WTC11 (cell line): ENCODE measurements around the gene SPI1. TPM values are rescaled to one million over a fixed set of nuclear protein-coding genes. Genes with fewer than 3 reads are reported as not detected.

Source experiments
- ATAC-seq: fragments of 200-7000 bp; cut with Tn5 transposase; 2 replicates; pipeline ENCODE4 v1.10.0; 2021; ENCODE audit warnings: mild to moderate bottlenecking, moderate library complexity
- CTCF ChIA-PET: fragments of 300-600 bp; sonication (Branson Sonifier 250); formaldehyde crosslinking; loops from one replicate; lab custom pipeline; 2021; ENCODE audit warnings: antibody characterized with exemption; lab: Charles Lee
- POLR2A ChIA-PET: fragments of 350-600 bp; sonication (Branson Sonifier 250); formaldehyde crosslinking; loops from one replicate; lab custom pipeline; 2021; ENCODE audit warnings: antibody characterized with exemption; lab: Charles Lee
- DNase-seq: peaks from one replicate; pipeline ENCODE4 v3.0.0; 2021; ENCODE audit warnings: low spot score
- H3K27ac Mint-ChIP-seq: 2 replicates; pipeline ENCODE4 v1.8.0; 2021; ENCODE audit warnings: mixed read lengths
- H3K27me3 Mint-ChIP-seq: 2 replicates; pipeline ENCODE4 v1.8.0; 2021; ENCODE audit warnings: low read depth, mild to moderate bottlenecking, moderate library complexity, mixed read lengths
- H3K36me3 Mint-ChIP-seq: 2 replicates; pipeline ENCODE4 v1.8.0; 2021; ENCODE audit warnings: mixed read lengths
- H3K4me1 Mint-ChIP-seq: 2 replicates; pipeline ENCODE4 v1.8.0; 2022; ENCODE audit warnings: mixed read lengths
- H3K4me3 Mint-ChIP-seq: 2 replicates; pipeline ENCODE4 v1.8.0; 2021; ENCODE audit warnings: mild to moderate bottlenecking, moderate library complexity, mixed read lengths
- H3K9me3 Mint-ChIP-seq: 2 replicates; pipeline ENCODE4 v1.8.0; 2021; ENCODE audit warnings: mixed read lengths
- ARID4B ChIP-seq: sonication (generic); formaldehyde crosslinking; IDR thresholded peaks from 2 replicates; pipeline ENCODE4 v1.8.0; 2023; ENCODE audit warnings: missing genetic modification reagents, mild to moderate bottlenecking, borderline replicate concordance
- ATF3 ChIP-seq: sonication (generic); formaldehyde crosslinking; conservative IDR thresholded peaks from 2 replicates; pipeline ENCODE4 v1.8.1; 2022; ENCODE audit warnings: mild to moderate bottlenecking, missing genetic modification reagents
- CTCF ChIP-seq: fragments of 200-600 bp; IDR thresholded peaks from 2 replicates; pipeline ENCODE4 v1.8.0; 2022; ENCODE audit warnings: antibody characterized with exemption
- E2F1 ChIP-seq: sonication (generic); formaldehyde crosslinking; IDR thresholded peaks from 2 replicates; pipeline ENCODE4 v1.8.0; 2022; ENCODE audit warnings: mild to moderate bottlenecking, missing genetic modification reagents
- ELF4 ChIP-seq: sonication (generic); formaldehyde crosslinking; IDR thresholded peaks from 2 replicates; pipeline ENCODE4 v1.8.1; 2022; ENCODE audit warnings: low read depth, mild to moderate bottlenecking, moderate library complexity, missing genetic modification reagents
- FOXJ3 ChIP-seq: sonication (generic); formaldehyde crosslinking; IDR thresholded peaks from 2 replicates; pipeline ENCODE4 v1.9.0; 2021; ENCODE audit warnings: missing genetic modification reagents, mild to moderate bottlenecking, borderline replicate concordance
- GTF2I ChIP-seq: fragments of 250-450 bp; sonication (Bioruptor Pico); conservative IDR thresholded peaks from 2 replicates; pipeline ENCODE4 v1.4.0; 2021; ENCODE audit warnings: mild to moderate bottlenecking
- HMGA2 ChIP-seq: fragments of 250-450 bp; sonication (Bioruptor Pico); IDR thresholded peaks from 2 replicates; pipeline ENCODE4 v1.4.0; 2021; ENCODE audit warnings: mild to moderate bottlenecking, moderate library complexity
- IRF2 ChIP-seq: sonication (generic); formaldehyde crosslinking; IDR thresholded peaks from 2 replicates; pipeline ENCODE4 v1.8.0; 2022; ENCODE audit warnings: low read depth, missing genetic modification reagents, borderline replicate concordance
- MXD4 ChIP-seq: fragments of 250-450 bp; sonication (Bioruptor Pico); IDR thresholded peaks from 2 replicates; pipeline ENCODE4 v1.8.0; 2021; ENCODE audit warnings: mild to moderate bottlenecking, moderate library complexity, borderline replicate concordance
- NFATC4 ChIP-seq: fragments of 250-450 bp; sonication (Bioruptor Pico); IDR thresholded peaks from 2 replicates; pipeline ENCODE4 v1.9.0; 2021; ENCODE audit warnings: mild to moderate bottlenecking
- NFE2L1 ChIP-seq: sonication (generic); formaldehyde crosslinking; IDR thresholded peaks from 2 replicates; pipeline ENCODE4 v1.8.1; 2023; ENCODE audit warnings: missing genetic modification reagents
- NR3C1 ChIP-seq: sonication (generic); formaldehyde crosslinking; conservative IDR thresholded peaks from 2 replicates; pipeline ENCODE4 v1.8.1; 2023; ENCODE audit warnings: low read depth, mild to moderate bottlenecking, missing genetic modification reagents
- SMAD3 ChIP-seq: sonication (generic); formaldehyde crosslinking; IDR thresholded peaks from 2 replicates; pipeline ENCODE4 v1.8.0; 2022; ENCODE audit warnings: missing genetic modification reagents, mild to moderate bottlenecking, borderline replicate concordance
- SOX15 ChIP-seq: fragments of 250-450 bp; sonication (Bioruptor Pico); IDR thresholded peaks from 2 replicates; pipeline ENCODE4 v1.9.0; 2021; ENCODE audit warnings: mild to moderate bottlenecking
- SP1 ChIP-seq: sonication (generic); formaldehyde crosslinking; conservative IDR thresholded peaks from 2 replicates; pipeline ENCODE4 v1.8.1; 2022; ENCODE audit warnings: missing genetic modification reagents
- TEAD1 ChIP-seq: sonication (generic); formaldehyde crosslinking; IDR thresholded peaks from 2 replicates; pipeline ENCODE4 v1.8.0; 2022; ENCODE audit warnings: mild to moderate bottlenecking, missing genetic modification reagents
- ZNF219 ChIP-seq: sonication (generic); formaldehyde crosslinking; IDR thresholded peaks from 2 replicates; pipeline ENCODE4 v1.8.0; 2023; ENCODE audit warnings: missing genetic modification reagents, mild to moderate bottlenecking, borderline replicate concordance
- ZNF317 ChIP-seq: sonication (generic); formaldehyde crosslinking; IDR thresholded peaks from 2 replicates; pipeline ENCODE4 v1.8.1; 2023; ENCODE audit warnings: low read depth, mild to moderate bottlenecking, moderate library complexity, missing genetic modification reagents, borderline replicate concordance
- ZNF396 ChIP-seq: fragments of 250-450 bp; sonication (Bioruptor Pico); IDR thresholded peaks from 2 replicates; pipeline ENCODE4 v1.8.0; 2021; ENCODE audit warnings: mild to moderate bottlenecking, moderate library complexity, borderline replicate concordance
- total RNA-seq: library from RNA; stranded (reverse); gene quantifications from 3 replicates; pipeline ENCODE4 v1.2.3, GENCODE V29; 2021
- TF ChIP-seq, protein P1 (sequence below): sonication (generic); formaldehyde crosslinking; IDR thresholded peaks from 2 replicates; pipeline ENCODE4 v1.8.0; 2022; ENCODE audit warnings: mild to moderate bottlenecking, missing genetic modification reagents

SPI1 gene
- total RNA-seq, 1 experiment from 2014 or later: 0.59 TPM

GRCh38 chr11:47389577-47390421 lies 11.5 kb upstream of the SPI1 start:
- no peak for TF ChIP-seq NFE2L1 (CRISPR knock-in tag)
- TF ChIP-seq MXD4: no peak
- no peak for TF ChIP-seq ATF3 (CRISPR knock-in tag)
- no peak for TF ChIP-seq FOXJ3 (CRISPR knock-in tag)
- TF ChIP-seq ZNF396 (CRISPR knock-in tag): no peak
- no peak for TF ChIP-seq CTCF
- TF ChIP-seq GTF2I: no peak
- no peak for TF ChIP-seq SP1 (CRISPR knock-in tag)
- no peak for TF ChIP-seq ZNF219 (CRISPR knock-in tag)
- TF ChIP-seq ZNF317 (CRISPR knock-in tag): no peak
- no peak for TF ChIP-seq ARID4B (CRISPR knock-in tag)
- no peak for TF ChIP-seq IRF2 (CRISPR knock-in tag)
- H3K9me3 Mint-ChIP-seq: no peaks in the 10 kb centered on the region
- no peak for DNase-seq
- ATAC-seq: no peak
- H3K27ac Mint-ChIP-seq: no peak overlapping the region
- H3K4me3 Mint-ChIP-seq: no peak overlapping the region
- ChIA-PET POLR2A (no interaction called here), CTCF (interaction anchor here (0.5 to 4.4 kb wide), 5 partner anchors 10 to 67 kb away, joined by 3 to 18 read pairs (median 7); no protein-coding TSS in a partner anchor)
- no peaks in the 10 kb centered on the region for H3K27me3 Mint-ChIP-seq
- H3K4me1 Mint-ChIP-seq: peaks cover 3% of the 10 kb centered on the region; the same call in 1 of the 2 replicates
- no peaks in the 10 kb centered on the region for H3K36me3 Mint-ChIP-seq

DNA sequence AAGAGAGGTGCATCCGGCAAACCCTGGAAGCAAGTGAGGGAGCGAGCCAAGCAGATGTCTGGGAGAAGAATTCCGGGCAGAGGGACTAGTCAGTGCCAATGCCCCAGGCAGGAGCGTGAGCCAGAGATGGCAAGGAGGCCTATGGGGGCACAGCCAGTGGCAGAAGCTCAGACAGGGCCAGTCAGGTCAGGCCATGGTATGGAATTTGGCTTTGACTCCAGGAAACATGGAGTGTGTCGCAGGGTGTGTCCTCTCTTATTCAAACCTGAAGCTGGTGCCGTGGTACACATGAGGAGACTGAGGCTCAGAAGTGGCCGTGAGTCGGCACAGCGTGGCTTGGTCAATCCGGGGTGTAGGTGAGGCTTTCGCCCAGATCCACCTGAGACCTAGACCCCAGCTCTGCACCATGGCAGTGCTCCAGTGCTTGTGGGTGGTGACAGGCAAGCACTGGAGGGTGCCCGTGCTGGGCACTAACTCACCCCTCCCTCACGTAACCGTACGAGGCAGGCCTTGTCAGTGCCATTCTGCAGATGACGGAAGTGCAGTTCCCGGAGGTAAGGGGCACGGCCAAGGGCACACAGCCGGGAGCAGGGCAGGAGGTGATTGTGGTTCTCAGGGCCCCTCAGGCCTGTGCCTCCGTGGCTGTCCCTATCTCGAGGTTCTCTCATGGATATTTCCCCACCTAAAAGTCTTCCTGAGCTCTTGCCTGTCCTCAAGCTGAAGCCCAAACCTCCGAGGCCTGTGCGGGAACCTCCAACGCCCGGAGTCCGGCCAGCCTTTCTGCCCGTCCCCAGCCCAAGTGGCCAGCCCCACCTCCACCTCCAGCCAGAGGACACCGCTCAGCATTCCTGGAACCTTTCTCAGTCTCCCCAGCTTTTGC lies 10.6 kb upstream of the SPI1 start:
- CTCF ChIA-PET: interaction anchor here (2.1 to 4.4 kb wide), 3 partner anchors 15 to 23 kb away, joined by 7 to 18 read pairs (median 10); no protein-coding TSS in a partner anchor
- TF ChIP-seq TEAD1 (CRISPR knock-in tag) (no peak), E2F1 (CRISPR knock-in tag) (no peak), SMAD3 (CRISPR knock-in tag) (no peak), NR3C1 (no peak), ELF4 (no peak), HMGA2 (CRISPR knock-in tag) (no peak), SOX15 (CRISPR knock-in tag) (no peak), SP1 (CRISPR knock-in tag) (no peak), NFATC4 (CRISPR knock-in tag) (no peak), ZNF317 (CRISPR knock-in tag) (no peak)
- TF ChIP-seq, protein P1, sequence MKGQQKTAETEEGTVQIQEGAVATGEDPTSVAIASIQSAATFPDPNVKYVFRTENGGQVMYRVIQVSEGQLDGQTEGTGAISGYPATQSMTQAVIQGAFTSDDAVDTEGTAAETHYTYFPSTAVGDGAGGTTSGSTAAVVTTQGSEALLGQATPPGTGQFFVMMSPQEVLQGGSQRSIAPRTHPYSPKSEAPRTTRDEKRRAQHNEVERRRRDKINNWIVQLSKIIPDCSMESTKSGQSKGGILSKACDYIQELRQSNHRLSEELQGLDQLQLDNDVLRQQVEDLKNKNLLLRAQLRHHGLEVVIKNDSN (CRISPR knock-in tag): no peak

More for the DNA sequence above, 10.6 kb upstream of the SPI1 start:
- Mint-ChIP-seq H3K27me3 (no peaks in the 10 kb centered on the region), H3K36me3 (no peaks in the 10 kb centered on the region), H3K4me3 (no peak overlapping the region), H3K9me3 (no peaks in the 10 kb centered on the region), H3K4me1 (no peaks in the 10 kb centered on the region), H3K27ac (no peak overlapping the region)
- no peak for DNase-seq
- ATAC-seq: no peak
- POLR2A ChIA-PET: no interaction called here
